Measurements from ENCODE around the gene XIRP2. TPM values are rescaled to one million over a fixed set of nuclear protein-coding genes. Genes with fewer than 3 reads are reported as not detected.

Gene XIRP2
- total RNA-seq, 2 experiments from 2014 or later: not detected

DNA sequence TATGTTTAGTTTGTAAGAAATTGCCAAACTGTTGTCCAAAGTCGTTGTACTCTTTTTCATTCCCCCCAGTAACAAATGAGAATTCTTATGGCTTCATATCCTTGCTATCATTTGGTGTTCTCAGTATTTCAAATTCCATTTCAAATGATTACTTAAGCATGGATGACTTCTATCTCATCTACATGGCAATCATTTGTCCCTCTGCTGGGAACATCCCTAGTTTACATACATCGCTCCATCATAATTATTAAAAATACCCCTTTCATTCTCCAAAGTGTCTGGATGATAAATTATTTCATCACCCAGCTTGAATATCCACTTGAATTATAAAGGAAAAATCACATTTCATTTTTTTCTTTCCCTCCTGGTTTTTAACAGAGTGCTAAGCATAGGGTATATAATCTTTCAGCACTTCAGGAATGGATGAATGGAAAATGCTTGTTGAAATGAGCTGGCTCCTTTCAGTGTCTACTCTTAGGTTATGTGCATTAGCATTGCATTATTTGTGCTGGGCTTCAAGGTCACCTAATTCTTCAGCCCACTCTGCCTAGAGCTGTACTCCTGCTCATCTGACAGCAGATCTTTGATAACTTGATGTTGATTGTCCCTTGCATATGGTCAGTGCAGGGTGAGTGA, 33.1 kb downstream of the XIRP2 start:
- ATAC-seq (ENCODE audit: poor library complexity) (no peak), DNase-seq (no peak)
- TF ChIP-seq, protein P1, sequence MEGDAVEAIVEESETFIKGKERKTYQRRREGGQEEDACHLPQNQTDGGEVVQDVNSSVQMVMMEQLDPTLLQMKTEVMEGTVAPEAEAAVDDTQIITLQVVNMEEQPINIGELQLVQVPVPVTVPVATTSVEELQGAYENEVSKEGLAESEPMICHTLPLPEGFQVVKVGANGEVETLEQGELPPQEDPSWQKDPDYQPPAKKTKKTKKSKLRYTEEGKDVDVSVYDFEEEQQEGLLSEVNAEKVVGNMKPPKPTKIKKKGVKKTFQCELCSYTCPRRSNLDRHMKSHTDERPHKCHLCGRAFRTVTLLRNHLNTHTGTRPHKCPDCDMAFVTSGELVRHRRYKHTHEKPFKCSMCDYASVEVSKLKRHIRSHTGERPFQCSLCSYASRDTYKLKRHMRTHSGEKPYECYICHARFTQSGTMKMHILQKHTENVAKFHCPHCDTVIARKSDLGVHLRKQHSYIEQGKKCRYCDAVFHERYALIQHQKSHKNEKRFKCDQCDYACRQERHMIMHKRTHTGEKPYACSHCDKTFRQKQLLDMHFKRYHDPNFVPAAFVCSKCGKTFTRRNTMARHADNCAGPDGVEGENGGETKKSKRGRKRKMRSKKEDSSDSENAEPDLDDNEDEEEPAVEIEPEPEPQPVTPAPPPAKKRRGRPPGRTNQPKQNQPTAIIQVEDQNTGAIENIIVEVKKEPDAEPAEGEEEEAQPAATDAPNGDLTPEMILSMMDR (IDR thresholded peaks at IDR 0.05): no peak
- no peaks in the 10 kb centered on the region for H3K9me3 ChIP-seq (ENCODE audit: control insufficient read depth in 1 of 2, insufficient read depth in 1 of 2, low read length in 2 of 2)
- intact Hi-C loops (cut with DNase I, micrococcal nuclease): no loop called here
- H3K27ac Mint-ChIP-seq: no peak overlapping the region
- no peaks in the 10 kb centered on the region for H3K4me1 ChIP-seq (ENCODE audit: insufficient read depth, low read length)
- no peak overlapping the region for H3K27ac ChIP-seq (ENCODE audit: low read depth in 1 of 2, low read length in 2 of 2)
- no peak overlapping the region for H3K4me3 ChIP-seq (ENCODE audit: low read length)
- no peaks in the 10 kb centered on the region for H3K36me3 ChIP-seq (ENCODE audit: insufficient read depth, low read length)
- ChIA-PET POLR2A (no interaction called here), CTCF (no interaction called here)
- no peaks in the 10 kb centered on the region for H3K9me3 Mint-ChIP-seq
- H3K36me3 Mint-ChIP-seq (ENCODE audit: low read depth): no peaks in the 10 kb centered on the region
- no peaks in the 10 kb centered on the region for H3K27me3 ChIP-seq (ENCODE audit: control insufficient read depth in 1 of 2, insufficient read depth in 2 of 2, low read length in 2 of 2)
- no peaks in the 10 kb centered on the region for H3K4me1 Mint-ChIP-seq (ENCODE audit: low read depth)
- no peaks in the 10 kb centered on the region for H3K27me3 Mint-ChIP-seq
- H3K4me3 Mint-ChIP-seq: no peak overlapping the region

DNA sequence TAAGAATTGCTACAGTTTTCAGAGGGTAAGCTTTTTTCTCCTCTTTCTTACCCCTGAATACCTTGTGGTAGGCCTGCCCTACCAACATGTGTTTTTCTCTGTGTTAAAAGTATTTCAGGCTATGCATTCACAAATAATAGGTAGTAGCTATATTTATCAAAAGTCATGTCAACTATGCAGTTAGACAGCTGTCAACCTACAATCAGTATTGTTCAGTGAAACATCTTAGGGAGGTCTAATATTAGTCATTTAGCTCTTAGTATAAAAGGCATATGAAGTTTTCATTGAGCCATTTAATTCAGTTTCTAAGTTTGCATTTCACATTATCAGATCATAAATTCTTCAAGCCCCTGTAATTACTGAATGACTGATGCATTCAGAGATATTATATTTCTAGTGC, 36.7 kb downstream of the XIRP2 start:
- Mint-ChIP-seq H3K27ac (no peak overlapping the region), H3K9me3 (no peaks in the 10 kb centered on the region), H3K4me3 (no peak overlapping the region), H3K4me1 (ENCODE audit: low read depth) (no peaks in the 10 kb centered on the region), H3K36me3 (ENCODE audit: low read depth) (no peaks in the 10 kb centered on the region), H3K27me3 (no peaks in the 10 kb centered on the region)
- TF ChIP-seq, protein P1 (IDR thresholded peaks at IDR 0.05): no peak
- Histone ChIP-seq H3K4me1 (ENCODE audit: insufficient read depth, low read length) (no peaks in the 10 kb centered on the region), H3K4me3 (ENCODE audit: low read length) (no peak overlapping the region), H3K36me3 (ENCODE audit: insufficient read depth, low read length) (no peaks in the 10 kb centered on the region), H3K27ac (ENCODE audit: low read depth in 1 of 2, low read length in 2 of 2) (no peak overlapping the region), H3K9me3 (ENCODE audit: control insufficient read depth in 1 of 2, insufficient read depth in 1 of 2, low read length in 2 of 2) (no peaks in the 10 kb centered on the region), H3K27me3 (ENCODE audit: control insufficient read depth in 1 of 2, insufficient read depth in 2 of 2, low read length in 2 of 2) (no peaks in the 10 kb centered on the region)
- intact Hi-C loops (cut with DNase I, micrococcal nuclease): no loop called here
- DNase-seq (no peak), ATAC-seq (ENCODE audit: poor library complexity) (no peak)
- ChIA-PET POLR2A (no interaction called here), CTCF (no interaction called here)

DNA sequence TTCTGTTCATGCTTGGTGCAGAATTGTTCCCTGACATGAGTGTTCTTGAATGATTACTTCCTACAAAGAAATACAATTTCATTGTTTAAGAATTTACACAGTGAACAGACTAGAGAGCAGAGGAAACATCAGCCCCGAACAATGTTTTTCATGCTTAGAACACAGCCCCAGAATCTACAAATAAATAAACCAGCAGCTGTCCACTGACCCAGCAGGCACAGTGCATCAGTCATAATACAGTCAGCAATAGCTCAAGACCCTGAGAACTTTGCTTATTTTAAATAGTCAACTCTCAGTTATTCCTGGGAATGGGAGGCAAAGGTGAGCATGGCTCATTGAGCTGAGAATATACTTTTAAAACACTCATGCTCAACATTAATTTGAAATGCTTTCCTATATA, 38.4 kb downstream of the XIRP2 start:
- Mint-ChIP-seq H3K4me1 (ENCODE audit: low read depth) (no peaks in the 10 kb centered on the region), H3K4me3 (no peak overlapping the region), H3K9me3 (no peaks in the 10 kb centered on the region), H3K36me3 (ENCODE audit: low read depth) (no peaks in the 10 kb centered on the region), H3K27ac (no peak overlapping the region), H3K27me3 (no peaks in the 10 kb centered on the region)
- Histone ChIP-seq H3K4me1 (ENCODE audit: insufficient read depth, low read length) (no peaks in the 10 kb centered on the region), H3K4me3 (ENCODE audit: low read length) (no peak overlapping the region), H3K36me3 (ENCODE audit: insufficient read depth, low read length) (no peaks in the 10 kb centered on the region), H3K27ac (ENCODE audit: low read depth in 1 of 2, low read length in 2 of 2) (no peak overlapping the region), H3K27me3 (ENCODE audit: control insufficient read depth in 1 of 2, insufficient read depth in 2 of 2, low read length in 2 of 2) (no peaks in the 10 kb centered on the region), H3K9me3 (ENCODE audit: control insufficient read depth in 1 of 2, insufficient read depth in 1 of 2, low read length in 2 of 2) (no peaks in the 10 kb centered on the region)
- TF ChIP-seq, protein P1 (IDR thresholded peaks at IDR 0.05): no peak
- ChIA-PET POLR2A (no interaction called here), CTCF (no interaction called here)
- intact Hi-C loops (cut with DNase I, micrococcal nuclease): no loop called here
- ATAC-seq (ENCODE audit: poor library complexity) (no peak), DNase-seq (no peak)

All from CD4-positive, alpha-beta T cell (primary cell).